GM12878 (cell line): Measurements from ENCODE around the gene ACSL1. TPM values are rescaled to one million over a fixed set of nuclear protein-coding genes. Genes with fewer than 3 reads are reported as not detected.

Experiments
- ATAC-seq: fragments of 200-7000 bp; cut with Tn5 transposase; 3 replicates; pipeline ENCODE4 v1.9.1; 2020; ENCODE audit warnings: mild to moderate bottlenecking, moderate library complexity
- BruUV-seq: library from RNA; stranded (reverse); fragments of 400-500 nt; replicated peaks from 2 replicates; lab custom pipeline; 2021; lab: Mats Ljungman, UMichigan
- CTCF ChIA-PET: fragments of 300-600 bp; sonication (Branson Sonifier 250); formaldehyde crosslinking; extraction: SDS; loops from one replicate; lab custom pipeline; 2021; ENCODE audit warnings: inconsistent platforms; lab: Yijun Ruan, JAX
- POLR2A ChIA-PET: fragments of 350-600 bp; formaldehyde crosslinking; extraction: SDS; loops from one replicate; lab custom pipeline; 2021; ENCODE audit warnings: inconsistent platforms; lab: Charles Lee
- RAD21 ChIA-PET: fragments of 300-600 bp; sonication (Branson Sonifier 250); formaldehyde crosslinking; loops from one replicate; lab custom pipeline; 2023; ENCODE audit warnings: antibody characterized with exemption; ENCODE audit not compliant: unreplicated experiment; lab: Charles Lee
- SMC1A ChIA-PET: fragments of 300-600 bp; sonication (Branson Sonifier 250); formaldehyde crosslinking; loops from one replicate; lab custom pipeline; 2023; ENCODE audit not compliant: unreplicated experiment, uncharacterized antibody; lab: Charles Lee
- DNase-seq: peaks from one replicate; pipeline ENCODE4 v3.0.0-alpha.2; 2011; ENCODE audit warnings: low read depth, low spot score
- FAIRE-seq: peaks from 3 replicates; lab custom pipeline; 2011; peaks lifted over from hg19 to GRCh38; lab: Jason Lieb, UNC
- H2AFZ ChIP-seq: 2 replicates; pipeline ENCODE4 v1.6.0; 2011; ENCODE audit warnings: low read depth, low read length, control low read depth; ENCODE audit not compliant: control insufficient read depth
- H3K27ac ChIP-seq: 2 replicates; pipeline ENCODE4 v1.5.1; 2011; ENCODE audit warnings: control low read depth; ENCODE audit not compliant: control insufficient read depth, insufficient read depth
- H3K27me3 ChIP-seq, 2 experiments: replicated peaks in 1 of 2; 2 replicates each; pipeline versions ENCODE4 v1.6.0 to v1.6.1; 2011; ENCODE audit warnings: low read length in 1 of 2; ENCODE audit not compliant: control insufficient read depth in 2 of 2, insufficient read depth in 2 of 2
- H3K36me3 ChIP-seq, 2 experiments: 2 replicates each; pipeline ENCODE4 v1.5.1; 2011; ENCODE audit warnings: low read length in 1 of 2; ENCODE audit not compliant: control insufficient read depth in 2 of 2, insufficient read depth in 2 of 2
- H3K4me1 ChIP-seq: 2 replicates; pipeline ENCODE4 v1.6.1; 2011; ENCODE audit warnings: mild to moderate bottlenecking, low read length, moderate library complexity, mixed read lengths; ENCODE audit not compliant: control insufficient read depth, insufficient read depth
- H3K4me2 ChIP-seq: 2 replicates; pipeline ENCODE4 v1.6.0; 2011; ENCODE audit warnings: control low read depth; ENCODE audit not compliant: control insufficient read depth, insufficient read depth
- H3K4me3 ChIP-seq: fragments of 200-600 bp; sonication (generic); 2 replicates; pipeline ENCODE4 v1.5.1; 2016
- H3K79me2 ChIP-seq: 2 replicates; pipeline ENCODE4 v1.6.0; 2011; ENCODE audit warnings: low read length; ENCODE audit not compliant: control insufficient read depth, insufficient read depth
- H3K9ac ChIP-seq: 2 replicates; pipeline ENCODE4 v1.8.0; 2011; ENCODE audit warnings: low read length, control low read depth, mixed read lengths; ENCODE audit not compliant: control insufficient read depth, insufficient read depth
- H3K9me3 ChIP-seq: replicated peaks from 3 replicates; pipeline ENCODE4 v1.5.1; 2011; ENCODE audit warnings: mild to moderate bottlenecking, low read length; ENCODE audit not compliant: control insufficient read depth, insufficient read depth
- H4K20me1 ChIP-seq: 2 replicates; pipeline ENCODE4 v1.6.0; 2011; ENCODE audit not compliant: control insufficient read depth, insufficient read depth
- ETV6 ChIP-seq, 2 experiments: fragments of 450-650 bp in 1 of 2; IDR thresholded peaks in 1 of 2; conservative IDR thresholded peaks in 1 of 2; 2 replicates each; pipeline ENCODE4 v1.6.1; 2014; ENCODE audit warnings: antibody characterized with exemption in 1 of 2, borderline replicate concordance in 1 of 2, low read depth in 1 of 2, mild to moderate bottlenecking in 1 of 2, moderate library complexity in 1 of 2
- IRF4 ChIP-seq: IDR thresholded peaks from 2 replicates; pipeline ENCODE4 v1.6.1; 2011; ENCODE audit warnings: low read depth, low read length
- JUNB ChIP-seq: IDR thresholded peaks from 2 replicates; pipeline ENCODE4 v1.6.1; 2016; ENCODE audit warnings: antibody characterized with exemption, mild to moderate bottlenecking
- SMARCA5 ChIP-seq: fragments of 450-650 bp; IDR thresholded peaks from 2 replicates; pipeline ENCODE4 v1.6.1; 2017; ENCODE audit warnings: mild to moderate bottlenecking
- WGBS: methylation state at CpG from one replicate; pipeline ENCODE4 v1.1.6; 2016; ENCODE audit warnings: low lambda C conversion rate; ENCODE audit not compliant: insufficient replicate concordance, insufficient coverage; ENCODE audit errors: missing lambda C conversion rate; 5-methylcytosine and 5-hydroxymethylcytosine counted together
- in situ Hi-C: fragments of 300-500 bp; cut with MboI; formaldehyde crosslinking; loops from 9 replicates; pipeline ENCODE4 v1.14.3; 2018; ENCODE audit warnings: mixed read lengths
- intact Hi-C: fragments of 100-400 bp; cut with micrococcal nuclease; formaldehyde crosslinking; loops from one replicate; pipeline ENCODE4 v1.14.2; 2022; ENCODE audit not compliant: unreplicated experiment
- polyA plus RNA-seq, 11 experiments: library from polyadenylated mRNA; depleted of rRNA in 4 of 11; unstranded in 6 of 11; stranded (reverse) in 5 of 11; fragments of >200 nt; fragmentation: Nextera tagmentation in 4 of 11; fragmentation: Illumina TruSeq in 1 of 11; extraction: Ambion mirVana in 4 of 11; extraction: Trizol in 1 of 11; gene quantifications; 1 replicate in 1 of 11; 2 replicates in 10 of 11; pipeline versions ENCODE4 v1.2.1 to v1.2.3, GENCODE V29; 2011 to 2016; ENCODE audit warnings: inconsistent platforms in 2 of 11, missing spikeins in 2 of 11, low read depth in 1 of 11
- total RNA-seq, 4 experiments: library from RNA; depleted of rRNA in 3 of 4; stranded (reverse); fragments of >200 nt in 3 of 4; fragmentation: Illumina TruSeq in 1 of 4; extraction: Trizol in 1 of 4; gene quantifications; 2 replicates each; pipeline versions ENCODE4 v1.2.1 to v1.2.3, GENCODE V29; 2013 to 2021
- TF ChIP-seq, protein P1 (sequence below): fragments of 450-650 bp; IDR thresholded peaks from 2 replicates; pipeline ENCODE4 v1.6.1; 2018; ENCODE audit warnings: mild to moderate bottlenecking, low read depth, moderate library complexity; ENCODE audit not compliant: partially characterized antibody
- TF ChIP-seq, protein P2 (sequence below): fragments of 450-650 bp; IDR thresholded peaks from 2 replicates; pipeline ENCODE4 v1.6.1; 2018; ENCODE audit warnings: borderline replicate concordance, mild to moderate bottlenecking; ENCODE audit not compliant: partially characterized antibody
- TF ChIP-seq, protein P3 (sequence below): fragments of 450-650 bp; IDR thresholded peaks from 2 replicates; pipeline ENCODE4 v1.6.1; 2016; ENCODE audit warnings: mild to moderate bottlenecking, moderate library complexity, borderline replicate concordance
- TF ChIP-seq, protein P4 (sequence below): fragments of 450-650 bp; IDR thresholded peaks from 2 replicates; pipeline ENCODE4 v1.6.1; 2017; ENCODE audit warnings: mild to moderate bottlenecking, low read depth, inconsistent platforms; ENCODE audit not compliant: poor library complexity, severe bottlenecking

Gene ACSL1
- total and polyA plus RNA-seq, 10 of the 15 experiments (the other 5 are each of a cell fraction or from before 2014, with no cell fraction given), result 30.7 to 68.1 (median 58.7) TPM

DNA sequence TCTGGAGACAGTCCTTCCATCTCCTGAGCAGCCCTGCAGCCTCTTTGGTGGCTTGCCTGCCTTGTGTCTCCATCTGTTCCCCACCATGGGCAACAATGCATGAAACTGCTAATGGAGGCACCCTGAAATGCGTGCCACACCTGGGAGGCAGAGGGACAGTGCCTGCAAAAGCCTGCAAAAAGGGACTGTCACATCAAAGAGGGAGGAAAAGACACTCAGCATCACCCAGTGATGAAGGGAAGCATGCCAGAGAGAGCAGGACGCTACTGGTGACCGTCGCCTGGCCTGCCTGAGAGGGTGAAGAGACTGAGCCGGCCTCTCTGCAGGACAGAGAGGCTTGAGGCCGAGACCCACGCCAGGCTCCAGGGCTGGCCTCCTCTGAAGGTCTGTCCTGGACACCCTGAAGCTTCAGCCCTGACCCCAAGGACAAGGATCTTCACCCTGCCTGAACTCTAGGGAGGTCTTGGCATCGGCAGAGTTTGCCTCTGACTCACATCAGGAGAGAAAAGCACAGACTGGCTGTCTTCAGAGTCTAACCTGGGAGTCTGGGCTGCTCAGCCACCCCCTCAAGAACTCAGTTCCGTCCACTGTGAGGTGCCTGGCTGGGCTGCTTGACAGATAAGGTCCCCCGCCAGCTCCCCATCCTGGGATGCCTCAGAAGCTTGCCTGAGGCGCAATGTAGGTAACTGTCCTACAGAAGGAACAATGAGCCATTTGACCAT, 8.1 kb downstream of the ACSL1 start:
- POLR2A ChIA-PET, result interaction anchor here (0.5 to 1.0 kb wide), 3 partner anchors 33 to 89 kb away, joined by 3 to 4 read pairs (median 3); no protein-coding TSS in a partner anchor
- H3K79me2 ChIP-seq, result peaks cover 94% of the 10 kb centered on the region
- CTCF ChIA-PET, result interaction anchor here (0.8 to 0.9 kb wide), 2 partner anchors 72 to 82 kb away, joined by 3 read pairs; no protein-coding TSS in a partner anchor
- H3K36me3 ChIP-seq, result peaks cover 4% of the 10 kb centered on the region in 2 experiments; a peak in 3 of 4 replicates
- ATAC-seq, result peak; percentile 18
- peak overlapping the region; percentile 51; the same call in 1 of the 2 replicates for H3K4me3 ChIP-seq
- intact Hi-C loops (loop anchor here (5.0 to 10.0 kb wide), 6 partner anchors 70 to 533 kb away; partner anchors contain the start of genes CASP3 and PRIMPOL), in situ Hi-C loops (no loop called here)
- H2AFZ ChIP-seq, result no peak overlapping the region
- BruUV-seq, result no TSS peak
- no peaks in the 10 kb centered on the region for H3K27me3 ChIP-seq
- H4K20me1 ChIP-seq, result no peaks in the 10 kb centered on the region
- WGBS, result 31% methylated on average over 11 of the region's 11 CpGs
- RAD21 ChIA-PET, result interaction anchor here (0.6 to 2.8 kb wide), 6 partner anchors 28 to 268 kb away, joined by 3 to 18 read pairs (median 3); no protein-coding TSS in a partner anchor
- H3K9ac ChIP-seq, result peak overlapping the region; percentile 59
- DNase-seq, result no peak
- peak overlapping the region; percentile 98 for H3K4me2 ChIP-seq
- no peaks in the 10 kb centered on the region for H3K9me3 ChIP-seq
- no peak for FAIRE-seq
- peak overlapping the region; percentile 83 for H3K27ac ChIP-seq
- peaks cover 76% of the 10 kb centered on the region for H3K4me1 ChIP-seq
- SMC1A ChIA-PET, result interaction anchor here (0.5 to 3.0 kb wide), 7 partner anchors 25 to 281 kb away, joined by 3 to 17 read pairs (median 5); no protein-coding TSS in a partner anchor
- TF ChIP-seq JUNB (no peak), SMARCA5 (no peak), IRF4 (no peak), ETV6 (conservative IDR thresholded peaks at IDR 0.05 in 1 of 2, IDR thresholded peaks at IDR 0.05 in 1 of 2; ENCODE audit: borderline replicate concordance in 1 of 2, low read depth in 1 of 2) (no peak)
- TF ChIP-seq, protein P1, sequence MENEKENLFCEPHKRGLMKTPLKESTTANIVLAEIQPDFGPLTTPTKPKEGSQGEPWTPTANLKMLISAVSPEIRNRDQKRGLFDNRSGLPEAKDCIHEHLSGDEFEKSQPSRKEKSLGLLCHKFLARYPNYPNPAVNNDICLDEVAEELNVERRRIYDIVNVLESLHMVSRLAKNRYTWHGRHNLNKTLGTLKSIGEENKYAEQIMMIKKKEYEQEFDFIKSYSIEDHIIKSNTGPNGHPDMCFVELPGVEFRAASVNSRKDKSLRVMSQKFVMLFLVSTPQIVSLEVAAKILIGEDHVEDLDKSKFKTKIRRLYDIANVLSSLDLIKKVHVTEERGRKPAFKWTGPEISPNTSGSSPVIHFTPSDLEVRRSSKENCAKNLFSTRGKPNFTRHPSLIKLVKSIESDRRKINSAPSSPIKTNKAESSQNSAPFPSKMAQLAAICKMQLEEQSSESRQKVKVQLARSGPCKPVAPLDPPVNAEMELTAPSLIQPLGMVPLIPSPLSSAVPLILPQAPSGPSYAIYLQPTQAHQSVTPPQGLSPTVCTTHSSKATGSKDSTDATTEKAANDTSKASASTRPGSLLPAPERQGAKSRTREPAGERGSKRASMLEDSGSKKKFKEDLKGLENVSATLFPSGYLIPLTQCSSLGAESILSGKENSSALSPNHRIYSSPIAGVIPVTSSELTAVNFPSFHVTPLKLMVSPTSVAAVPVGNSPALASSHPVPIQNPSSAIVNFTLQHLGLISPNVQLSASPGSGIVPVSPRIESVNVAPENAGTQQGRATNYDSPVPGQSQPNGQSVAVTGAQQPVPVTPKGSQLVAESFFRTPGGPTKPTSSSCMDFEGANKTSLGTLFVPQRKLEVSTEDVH, result no peak
- TF ChIP-seq, protein P2, sequence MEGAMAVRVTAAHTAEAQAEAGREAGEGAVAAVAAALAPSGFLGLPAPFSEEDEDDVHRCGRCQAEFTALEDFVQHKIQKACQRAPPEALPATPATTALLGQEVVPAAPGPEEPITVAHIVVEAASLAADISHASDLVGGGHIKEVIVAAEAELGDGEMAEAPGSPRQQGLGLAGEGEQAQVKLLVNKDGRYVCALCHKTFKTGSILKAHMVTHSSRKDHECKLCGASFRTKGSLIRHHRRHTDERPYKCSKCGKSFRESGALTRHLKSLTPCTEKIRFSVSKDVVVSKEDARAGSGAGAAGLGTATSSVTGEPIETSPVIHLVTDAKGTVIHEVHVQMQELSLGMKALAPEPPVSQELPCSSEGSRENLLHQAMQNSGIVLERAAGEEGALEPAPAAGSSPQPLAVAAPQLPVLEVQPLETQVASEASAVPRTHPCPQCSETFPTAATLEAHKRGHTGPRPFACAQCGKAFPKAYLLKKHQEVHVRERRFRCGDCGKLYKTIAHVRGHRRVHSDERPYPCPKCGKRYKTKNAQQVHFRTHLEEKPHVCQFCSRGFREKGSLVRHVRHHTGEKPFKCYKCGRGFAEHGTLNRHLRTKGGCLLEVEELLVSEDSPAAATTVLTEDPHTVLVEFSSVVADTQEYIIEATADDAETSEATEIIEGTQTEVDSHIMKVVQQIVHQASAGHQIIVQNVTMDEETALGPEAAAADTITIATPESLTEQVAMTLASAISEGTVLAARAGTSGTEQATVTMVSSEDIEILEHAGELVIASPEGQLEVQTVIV, result no peak
- TF ChIP-seq, protein P3, sequence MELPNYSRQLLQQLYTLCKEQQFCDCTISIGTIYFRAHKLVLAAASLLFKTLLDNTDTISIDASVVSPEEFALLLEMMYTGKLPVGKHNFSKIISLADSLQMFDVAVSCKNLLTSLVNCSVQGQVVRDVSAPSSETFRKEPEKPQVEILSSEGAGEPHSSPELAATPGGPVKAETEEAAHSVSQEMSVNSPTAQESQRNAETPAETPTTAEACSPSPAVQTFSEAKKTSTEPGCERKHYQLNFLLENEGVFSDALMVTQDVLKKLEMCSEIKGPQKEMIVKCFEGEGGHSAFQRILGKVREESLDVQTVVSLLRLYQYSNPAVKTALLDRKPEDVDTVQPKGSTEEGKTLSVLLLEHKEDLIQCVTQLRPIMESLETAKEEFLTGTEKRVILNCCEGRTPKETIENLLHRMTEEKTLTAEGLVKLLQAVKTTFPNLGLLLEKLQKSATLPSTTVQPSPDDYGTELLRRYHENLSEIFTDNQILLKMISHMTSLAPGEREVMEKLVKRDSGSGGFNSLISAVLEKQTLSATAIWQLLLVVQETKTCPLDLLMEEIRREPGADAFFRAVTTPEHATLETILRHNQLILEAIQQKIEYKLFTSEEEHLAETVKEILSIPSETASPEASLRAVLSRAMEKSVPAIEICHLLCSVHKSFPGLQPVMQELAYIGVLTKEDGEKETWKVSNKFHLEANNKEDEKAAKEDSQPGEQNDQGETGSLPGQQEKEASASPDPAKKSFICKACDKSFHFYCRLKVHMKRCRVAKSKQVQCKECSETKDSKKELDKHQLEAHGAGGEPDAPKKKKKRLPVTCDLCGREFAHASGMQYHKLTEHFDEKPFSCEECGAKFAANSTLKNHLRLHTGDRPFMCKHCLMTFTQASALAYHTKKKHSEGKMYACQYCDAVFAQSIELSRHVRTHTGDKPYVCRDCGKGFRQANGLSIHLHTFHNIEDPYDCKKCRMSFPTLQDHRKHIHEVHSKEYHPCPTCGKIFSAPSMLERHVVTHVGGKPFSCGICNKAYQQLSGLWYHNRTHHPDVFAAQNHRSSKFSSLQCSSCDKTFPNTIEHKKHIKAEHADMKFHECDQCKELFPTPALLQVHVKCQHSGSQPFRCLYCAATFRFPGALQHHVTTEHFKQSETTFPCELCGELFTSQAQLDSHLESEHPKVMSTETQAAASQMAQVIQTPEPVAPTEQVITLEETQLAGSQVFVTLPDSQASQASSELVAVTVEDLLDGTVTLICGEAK, result no peak
- TF ChIP-seq, protein P4, sequence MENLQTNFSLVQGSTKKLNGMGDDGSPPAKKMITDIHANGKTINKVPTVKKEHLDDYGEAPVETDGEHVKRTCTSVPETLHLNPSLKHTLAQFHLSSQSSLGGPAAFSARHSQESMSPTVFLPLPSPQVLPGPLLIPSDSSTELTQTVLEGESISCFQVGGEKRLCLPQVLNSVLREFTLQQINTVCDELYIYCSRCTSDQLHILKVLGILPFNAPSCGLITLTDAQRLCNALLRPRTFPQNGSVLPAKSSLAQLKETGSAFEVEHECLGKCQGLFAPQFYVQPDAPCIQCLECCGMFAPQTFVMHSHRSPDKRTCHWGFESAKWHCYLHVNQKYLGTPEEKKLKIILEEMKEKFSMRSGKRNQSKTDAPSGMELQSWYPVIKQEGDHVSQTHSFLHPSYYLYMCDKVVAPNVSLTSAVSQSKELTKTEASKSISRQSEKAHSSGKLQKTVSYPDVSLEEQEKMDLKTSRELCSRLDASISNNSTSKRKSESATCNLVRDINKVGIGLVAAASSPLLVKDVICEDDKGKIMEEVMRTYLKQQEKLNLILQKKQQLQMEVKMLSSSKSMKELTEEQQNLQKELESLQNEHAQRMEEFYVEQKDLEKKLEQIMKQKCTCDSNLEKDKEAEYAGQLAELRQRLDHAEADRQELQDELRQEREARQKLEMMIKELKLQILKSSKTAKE, result peak; percentile 18
